Astrocyte (in vitro differentiated cells and primary cell): ENCODE results near the gene GFRA4. TPM values are rescaled to one million over a fixed set of nuclear protein-coding genes. Genes with fewer than 3 reads are reported as not detected.

Source experiments
- DNase-seq: peaks from one replicate; pipeline ENCODE4 v3.0.0-alpha.2; 2010; ENCODE audit warnings: low read depth
- FAIRE-seq: peaks from 2 replicates; lab custom pipeline; 2011; peaks lifted over from hg19 to GRCh38; lab: Jason Lieb, UNC
- H2AFZ ChIP-seq: 2 replicates; pipeline ENCODE4 v1.6.0; 2012; ENCODE audit warnings: low read depth, low read length, inconsistent platforms
- H3K27ac ChIP-seq: 2 replicates; pipeline ENCODE4 v1.5.1; 2011; ENCODE audit warnings: low read depth, low read length, inconsistent platforms
- H3K27me3 ChIP-seq: 2 replicates; pipeline ENCODE4 v1.6.0; 2011; ENCODE audit warnings: low read length, inconsistent platforms; ENCODE audit not compliant: insufficient read depth
- H3K36me3 ChIP-seq: 2 replicates; pipeline ENCODE4 v1.5.1; 2011; ENCODE audit warnings: low read length, inconsistent platforms; ENCODE audit not compliant: insufficient read depth
- H3K4me1 ChIP-seq: 2 replicates; pipeline ENCODE4 v1.5.1; 2011; ENCODE audit warnings: low read length, inconsistent platforms; ENCODE audit not compliant: insufficient read depth
- H3K4me2 ChIP-seq: 2 replicates; pipeline ENCODE4 v1.6.0; 2012; ENCODE audit warnings: low read length, inconsistent platforms
- H3K4me3 ChIP-seq: 2 replicates; pipeline ENCODE4 v1.5.1; 2011; ENCODE audit warnings: low read depth, mild to moderate bottlenecking, low read length, inconsistent platforms; ENCODE audit not compliant: insufficient read depth
- H3K79me2 ChIP-seq: 2 replicates; pipeline ENCODE4 v1.6.0; 2012; ENCODE audit warnings: mild to moderate bottlenecking, low read length, inconsistent platforms; ENCODE audit not compliant: insufficient read depth
- H3K9ac ChIP-seq: 2 replicates; pipeline ENCODE4 v1.6.0; 2012; ENCODE audit warnings: mild to moderate bottlenecking, low read length, inconsistent platforms
- H3K9me3 ChIP-seq: 2 replicates; pipeline ENCODE4 v1.5.1; 2012; ENCODE audit warnings: low read depth, mild to moderate bottlenecking, low read length, inconsistent platforms; ENCODE audit not compliant: insufficient read depth
- H4K20me1 ChIP-seq: 2 replicates; pipeline ENCODE4 v1.6.0; 2012; ENCODE audit warnings: low read length, inconsistent platforms; ENCODE audit not compliant: insufficient read depth
- H3K27ac Mint-ChIP-seq: one replicate; pipeline ENCODE4 v1.8.0; 2021; ENCODE audit warnings: mild to moderate bottlenecking, mixed read lengths; ENCODE audit not compliant: unreplicated experiment
- H3K27me3 Mint-ChIP-seq: one replicate; pipeline ENCODE4 v1.8.0; 2021; ENCODE audit warnings: low read depth, mixed read lengths; ENCODE audit not compliant: unreplicated experiment
- H3K36me3 Mint-ChIP-seq: one replicate; pipeline ENCODE4 v1.8.0; 2021; ENCODE audit warnings: low read depth, mixed read lengths; ENCODE audit not compliant: unreplicated experiment
- H3K4me1 Mint-ChIP-seq: one replicate; pipeline ENCODE4 v1.8.0; 2021; ENCODE audit warnings: low read depth, mixed read lengths; ENCODE audit not compliant: unreplicated experiment
- H3K4me3 Mint-ChIP-seq: one replicate; pipeline ENCODE4 v1.8.0; 2021; ENCODE audit warnings: mild to moderate bottlenecking, moderate library complexity, mixed read lengths; ENCODE audit not compliant: unreplicated experiment
- H3K9me3 Mint-ChIP-seq: one replicate; pipeline ENCODE4 v1.8.0; 2021; ENCODE audit warnings: mild to moderate bottlenecking, mixed read lengths; ENCODE audit not compliant: unreplicated experiment
- EZH2 ChIP-seq: IDR thresholded peaks from 2 replicates; pipeline ENCODE4 v1.6.1; 2012; ENCODE audit warnings: mild to moderate bottlenecking, low read length, inconsistent platforms; ENCODE audit not compliant: insufficient read depth
- total RNA-seq: library from RNA; stranded (reverse); gene quantifications from 2 replicates; pipeline ENCODE4 v1.2.1, GENCODE V29; 2021
- TF ChIP-seq, protein P1 (sequence below): IDR thresholded peaks from 2 replicates; pipeline ENCODE4 v1.5.1; 2011; ENCODE audit warnings: low read depth, mild to moderate bottlenecking, inconsistent platforms, low read length, moderate library complexity; ENCODE audit not compliant: insufficient read depth

Gene GFRA4
- total RNA-seq, 1 donor from 2014 or later = not detected

DNA sequence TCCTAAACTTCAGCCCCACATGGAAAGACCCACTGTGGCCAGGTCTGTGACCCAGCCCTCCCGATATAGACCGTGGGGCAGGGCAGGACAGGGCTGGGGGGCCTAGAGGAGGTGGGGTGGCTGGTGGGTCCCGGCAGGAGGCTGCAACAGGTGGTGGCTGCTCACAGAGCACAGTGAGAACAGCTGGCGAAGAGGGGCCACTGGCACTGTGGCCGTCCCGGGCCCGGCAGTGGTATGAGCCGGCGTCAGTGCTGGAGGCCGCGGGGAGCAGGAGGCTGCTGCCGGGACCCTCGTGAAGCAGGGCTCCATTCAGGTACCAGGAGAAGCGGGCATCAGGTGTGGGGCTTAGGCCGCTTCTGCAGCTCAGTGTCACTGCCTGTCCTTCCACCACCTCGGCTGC lies 35.8 kb upstream of the GFRA4 start:
- Mint-ChIP-seq H3K36me3 (no peaks in the 10 kb centered on the region), H3K27me3 (peaks cover 36% of the 10 kb centered on the region), H3K9me3 (peaks cover 2% of the 10 kb centered on the region), H3K4me1 (no peaks in the 10 kb centered on the region), H3K4me3 (no peak overlapping the region), H3K27ac (no peak overlapping the region)
- H3K9ac ChIP-seq = no peak overlapping the region
- H3K4me1 ChIP-seq = no peaks in the 10 kb centered on the region
- H3K79me2 ChIP-seq = no peaks in the 10 kb centered on the region
- no peaks in the 10 kb centered on the region for H3K27me3 ChIP-seq
- H2AFZ ChIP-seq = no peak overlapping the region
- no peak for DNase-seq
- TF ChIP-seq, protein P1, sequence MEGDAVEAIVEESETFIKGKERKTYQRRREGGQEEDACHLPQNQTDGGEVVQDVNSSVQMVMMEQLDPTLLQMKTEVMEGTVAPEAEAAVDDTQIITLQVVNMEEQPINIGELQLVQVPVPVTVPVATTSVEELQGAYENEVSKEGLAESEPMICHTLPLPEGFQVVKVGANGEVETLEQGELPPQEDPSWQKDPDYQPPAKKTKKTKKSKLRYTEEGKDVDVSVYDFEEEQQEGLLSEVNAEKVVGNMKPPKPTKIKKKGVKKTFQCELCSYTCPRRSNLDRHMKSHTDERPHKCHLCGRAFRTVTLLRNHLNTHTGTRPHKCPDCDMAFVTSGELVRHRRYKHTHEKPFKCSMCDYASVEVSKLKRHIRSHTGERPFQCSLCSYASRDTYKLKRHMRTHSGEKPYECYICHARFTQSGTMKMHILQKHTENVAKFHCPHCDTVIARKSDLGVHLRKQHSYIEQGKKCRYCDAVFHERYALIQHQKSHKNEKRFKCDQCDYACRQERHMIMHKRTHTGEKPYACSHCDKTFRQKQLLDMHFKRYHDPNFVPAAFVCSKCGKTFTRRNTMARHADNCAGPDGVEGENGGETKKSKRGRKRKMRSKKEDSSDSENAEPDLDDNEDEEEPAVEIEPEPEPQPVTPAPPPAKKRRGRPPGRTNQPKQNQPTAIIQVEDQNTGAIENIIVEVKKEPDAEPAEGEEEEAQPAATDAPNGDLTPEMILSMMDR = no peak
- no peak for TF ChIP-seq EZH2
- H3K9me3 ChIP-seq = no peaks in the 10 kb centered on the region
- H4K20me1 ChIP-seq = no peaks in the 10 kb centered on the region
- FAIRE-seq = no peak
- H3K36me3 ChIP-seq = no peaks in the 10 kb centered on the region
- H3K4me3 ChIP-seq = no peak overlapping the region
- no peak overlapping the region for H3K4me2 ChIP-seq
- H3K27ac ChIP-seq = no peak overlapping the region

GRCh38 chr20:3698591-3699001 lies 35.4 kb upstream of the GFRA4 start:
- H4K20me1 ChIP-seq = no peaks in the 10 kb centered on the region
- no peak for FAIRE-seq
- H3K4me3 ChIP-seq = no peak overlapping the region
- H3K79me2 ChIP-seq = no peaks in the 10 kb centered on the region
- H3K27me3 Mint-ChIP-seq = peaks cover 39% of the 10 kb centered on the region
- H3K9me3 ChIP-seq = no peaks in the 10 kb centered on the region
- no peaks in the 10 kb centered on the region for H3K4me1 Mint-ChIP-seq
- H3K36me3 Mint-ChIP-seq = no peaks in the 10 kb centered on the region
- TF ChIP-seq, protein P1 = no peak
- no peak for TF ChIP-seq EZH2
- no peak overlapping the region for H3K4me3 Mint-ChIP-seq
- H3K9me3 Mint-ChIP-seq = peaks cover 2% of the 10 kb centered on the region
- no peak overlapping the region for H3K9ac ChIP-seq
- no peak overlapping the region for H3K4me2 ChIP-seq
- H3K27ac ChIP-seq = no peak overlapping the region
- H3K27ac Mint-ChIP-seq = no peak overlapping the region
- DNase-seq = no peak
- H3K4me1 ChIP-seq = no peaks in the 10 kb centered on the region
- H3K36me3 ChIP-seq = no peaks in the 10 kb centered on the region
- no peaks in the 10 kb centered on the region for H3K27me3 ChIP-seq
- no peak overlapping the region for H2AFZ ChIP-seq

- no peaks in the 10 kb centered on the region for H3K4me1 Mint-ChIP-seq
- Histone ChIP-seq H4K20me1 (no peaks in the 10 kb centered on the region), H3K9me3 (no peaks in the 10 kb centered on the region), H3K27me3 (no peaks in the 10 kb centered on the region), H3K4me2 (no peak overlapping the region), H3K9ac (no peak overlapping the region), H3K4me3 (no peak overlapping the region), H3K36me3 (no peaks in the 10 kb centered on the region), H3K4me1 (no peaks in the 10 kb centered on the region), H2AFZ (no peak overlapping the region), H3K27ac (no peak overlapping the region), H3K79me2 (no peaks in the 10 kb centered on the region)
- no peak for TF ChIP-seq EZH2
- TF ChIP-seq, protein P1 = no peak
- no peak overlapping the region for H3K27ac Mint-ChIP-seq
- no peak for FAIRE-seq
- peaks cover 2% of the 10 kb centered on the region for H3K9me3 Mint-ChIP-seq
- no peak for DNase-seq
- H3K36me3 Mint-ChIP-seq = no peaks in the 10 kb centered on the region
- H3K4me3 Mint-ChIP-seq = no peak overlapping the region
- H3K27me3 Mint-ChIP-seq = peaks cover 33% of the 10 kb centered on the region
Measured at GRCh38 chr20:3697588-3698305, 34.5 kb upstream of the GFRA4 start.
